ENCODE results near the gene TMEM203.
A peak's percentile ranks its signal among the peaks of the same experiment; 100 is the strongest.

- no peak for TF ChIP-seq POLR2A (IDR thresholded peaks at IDR 0.05; ENCODE audit: low read depth, low read length)
- TF ChIP-seq CTCF (conservative IDR thresholded peaks at IDR 0.05; ENCODE audit: low read depth, low read length) = peak; percentile 100
Measured at GRCh38 chr9:137236238-137236935, 30.9 kb upstream of the TMEM203 start.

Data from IMR-90 (cell line).